HG03108 (cell line): ENCODE data around the gene RHOC.

Experiments
- ATAC-seq: cut with Tn5 transposase; IDR thresholded peaks from one replicate; pipeline ENCODE4 v1.9.1; 2021; ENCODE audit warnings: moderate library complexity; ENCODE audit not compliant: unreplicated experiment

RHOC gene

GRCh38 chr1:112686835-112687234, 20.1 kb downstream of the RHOC start:
- no peak for ATAC-seq

GRCh38 chr1:112686417-112686816, 20.5 kb downstream of the RHOC start:
- no peak for ATAC-seq

GRCh38 chr1:112685913-112686312, 21.0 kb downstream of the RHOC start:
- ATAC-seq, result no peak

DNA sequence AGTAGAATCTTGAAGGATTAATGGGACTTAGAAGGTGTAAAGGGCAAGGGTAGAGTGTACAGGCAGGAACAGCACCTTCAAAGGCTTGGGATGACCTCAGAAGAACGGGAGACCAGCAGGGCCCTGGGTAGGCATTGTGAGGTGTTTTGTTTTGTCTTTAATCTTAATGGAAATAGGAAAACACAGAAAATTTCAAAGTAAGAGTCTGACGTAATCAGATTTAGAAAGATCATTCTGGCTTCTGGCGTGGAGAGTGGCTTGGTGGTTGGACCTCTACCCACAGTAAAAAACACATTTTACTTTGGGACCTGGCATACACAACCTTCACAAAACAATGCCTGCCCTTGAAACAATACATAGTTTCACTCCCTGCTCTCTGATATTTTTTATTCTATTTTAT, 28.3 kb downstream of the RHOC start:
- no peak for ATAC-seq

- ATAC-seq, result no peak
Observed at GRCh38 chr1:112677501-112677900, 29.4 kb downstream of the RHOC start.

DNA sequence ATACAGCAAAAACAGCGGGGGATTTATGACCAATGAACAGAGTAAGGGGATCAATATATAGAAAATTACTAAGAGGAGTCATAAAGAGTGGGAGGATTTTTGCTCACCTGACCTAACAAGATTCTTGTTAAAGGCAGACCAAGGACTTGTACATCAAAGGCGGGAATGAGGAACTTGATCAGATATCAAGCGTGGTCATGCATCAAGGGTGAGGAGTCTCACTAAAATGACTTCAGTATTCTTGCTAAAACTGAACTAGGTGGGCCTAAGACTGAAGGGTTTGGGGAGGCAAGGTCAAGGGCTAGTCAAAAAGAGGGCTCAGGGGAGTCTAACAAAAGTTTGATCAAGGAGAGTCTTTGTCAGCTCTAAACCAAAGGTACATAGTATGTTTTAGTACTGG, 30.4 kb downstream of the RHOC start:
- ATAC-seq, result no peak

GRCh38 chr1:112675728-112676381, 31.1 kb downstream of the RHOC start:
- ATAC-seq, result no peak

- peak; percentile 32 for ATAC-seq
Observed at GRCh38 chr1:112674986-112675727, 31.8 kb downstream of the RHOC start.

DNA sequence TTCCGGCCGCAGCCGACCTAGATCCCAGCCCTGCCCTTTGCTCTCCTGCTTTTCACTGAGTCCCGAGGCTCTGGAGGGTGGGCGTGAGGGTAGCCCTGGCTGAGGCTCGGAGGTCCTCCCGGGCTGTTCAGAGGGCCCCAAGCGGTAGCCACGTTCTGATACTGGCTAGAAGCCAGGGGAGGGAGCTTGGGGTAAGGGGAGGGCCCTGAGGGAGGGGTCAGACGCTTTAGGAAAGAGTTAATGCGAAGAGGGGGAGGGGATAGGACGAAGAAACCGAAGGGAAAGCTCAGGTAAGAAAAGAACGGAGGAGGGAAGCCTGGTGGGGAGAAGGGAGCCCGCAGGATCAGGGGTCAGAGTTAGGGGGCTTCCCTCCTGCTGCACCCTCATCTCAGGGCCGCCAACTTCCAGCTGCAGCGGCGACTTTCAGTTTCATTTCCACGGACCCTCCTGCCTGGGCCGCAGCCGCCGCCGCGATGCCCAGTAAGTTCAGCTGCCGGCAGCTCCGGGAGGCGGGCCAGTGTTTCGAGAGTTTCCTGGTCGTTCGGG, 32.4 kb downstream of the RHOC start, which contains the start of gene MOV10:
Gene MOV10, plus strand, starts transcription at position 220 of the 546 bp plus-strand sequence. Its CDS starts 254 bp downstream, at position 474.
- ATAC-seq, result peak; percentile 39

GRCh38 chr1:112673592-112674439, 33.1 kb downstream of the RHOC start:
- no peak for ATAC-seq

- no peak for ATAC-seq
Observed at GRCh38 chr1:112672842-112673241, 34.1 kb downstream of the RHOC start.

DNA sequence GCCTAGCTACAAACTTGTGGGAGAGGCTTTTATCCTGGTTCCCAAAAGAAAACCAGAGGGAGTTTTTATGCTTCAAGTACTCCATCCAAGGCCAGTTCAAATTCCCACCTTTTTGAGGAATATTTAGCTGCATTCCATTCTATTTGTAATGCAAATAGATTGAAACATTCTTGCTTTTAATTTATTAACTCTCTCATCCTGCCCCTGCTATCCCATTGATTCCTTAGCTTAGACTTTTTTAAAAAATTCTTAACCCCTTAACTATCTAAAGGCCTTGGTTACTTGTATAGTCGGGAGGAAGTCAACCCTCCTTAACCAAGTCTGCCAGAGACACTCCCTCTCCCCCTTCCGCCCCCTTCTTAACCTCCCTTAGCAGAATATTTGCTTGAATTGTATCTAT, 34.9 kb downstream of the RHOC start:
- no peak for ATAC-seq

DNA sequence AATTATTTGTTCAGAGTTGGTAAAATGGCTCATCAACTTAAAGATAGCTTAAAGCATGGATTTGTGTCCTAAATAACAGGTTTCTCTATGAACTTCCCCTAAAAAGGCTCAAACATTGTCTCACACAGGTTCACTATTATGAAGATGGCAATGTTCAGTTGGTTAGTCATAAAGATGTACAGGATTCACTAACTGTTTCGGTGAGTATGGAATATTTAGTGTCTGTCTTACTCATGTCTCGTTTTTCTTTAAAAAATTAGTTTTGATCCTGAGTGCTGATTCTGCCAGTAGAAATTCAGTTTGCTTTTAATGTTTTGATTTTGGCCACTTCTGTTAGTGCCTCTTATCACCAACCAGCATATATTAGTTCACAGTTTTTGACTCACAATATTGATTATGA, 40.0 kb downstream of the RHOC start:
- no peak for ATAC-seq

DNA sequence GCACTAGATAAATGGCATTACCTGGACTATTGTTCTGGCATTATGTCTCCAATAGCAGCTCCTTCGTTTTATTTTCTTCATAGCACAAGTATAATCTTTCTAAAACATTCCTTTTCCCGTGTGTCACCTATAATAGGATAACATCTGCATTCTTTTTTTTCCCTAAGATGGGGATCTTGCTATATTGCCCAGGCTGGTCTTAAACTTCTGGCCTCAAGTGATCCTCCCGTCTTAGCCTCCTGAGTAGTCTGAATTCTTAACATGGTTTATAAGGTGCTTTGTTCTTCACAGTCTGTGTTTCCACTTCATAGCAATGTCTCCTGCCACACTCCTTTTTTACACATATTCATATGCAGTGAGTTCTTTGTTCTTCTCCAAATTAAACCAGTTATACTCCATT, 41.1 kb downstream of the RHOC start:
- ATAC-seq, result no peak

DNA sequence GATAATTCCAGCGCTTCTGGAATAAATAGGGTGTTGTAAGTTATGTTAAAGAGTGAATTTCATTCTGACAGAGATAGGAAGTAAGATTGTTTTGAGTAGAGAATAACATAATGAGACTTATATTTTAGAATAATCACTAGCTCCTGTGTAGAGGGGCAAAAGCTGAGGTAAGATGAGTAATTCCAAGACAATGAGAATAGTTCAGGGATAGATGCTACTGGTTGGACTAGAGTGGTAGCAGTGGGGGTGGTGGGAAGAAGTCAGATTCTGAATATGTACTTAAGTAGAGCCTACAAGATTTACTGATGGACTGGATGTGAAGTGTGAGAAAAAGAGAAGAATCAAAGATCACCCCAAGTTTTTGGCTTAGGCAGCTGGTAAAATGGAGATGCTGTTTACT, 55.7 kb downstream of the RHOC start:
- ATAC-seq, result no peak
